K562 (cell line): ENCODE data around the gene NRXN3. TPM values are rescaled to one million over a fixed set of nuclear protein-coding genes. Genes with fewer than 3 reads are reported as not detected.

Experiments used
- ATAC-seq: fragments of 200-7000 bp; cut with Tn5 transposase; 3 replicates; pipeline ENCODE4 v1.9.1; 2020; ENCODE audit warnings: moderate library complexity
- BruUV-seq: library from RNA; stranded (reverse); fragments of 400-500 nt; replicated peaks from 2 replicates; lab custom pipeline; 2021; lab: Mats Ljungman, UMichigan
- CTCF ChIA-PET: fragments of 300-600 bp; formaldehyde crosslinking; extraction: SDS; loops from one replicate; lab custom pipeline; 2021; ENCODE audit warnings: low intra/inter-chr PET ratio; lab: Yijun Ruan, JAX
- POLR2A ChIA-PET: fragments of 300-600, 350-650 bp; sonication (Branson Sonifier 250); formaldehyde crosslinking; extraction: SDS; loops from one replicate; lab custom pipeline; 2021; ENCODE audit warnings: antibody characterized with exemption, inconsistent platforms; lab: Yijun Ruan, JAX
- DNase-seq, 4 experiments: peaks; one replicate each; pipeline versions ENCODE4 v3.0.0 to v3.0.0-alpha.2; 2011 to 2018; ENCODE audit warnings: low spot score in 3 of 4, mixed read lengths in 3 of 4; ENCODE audit errors: extremely low read depth in 1 of 4
- FAIRE-seq: peaks from 2 replicates; lab custom pipeline; 2011; peaks lifted over from hg19 to GRCh38; lab: Jason Lieb, UNC
- H2AFZ ChIP-seq: 2 replicates; pipeline ENCODE4 v1.6.0; 2011; ENCODE audit warnings: low read depth, low read length, control low read depth, inconsistent platforms
- H3K27ac ChIP-seq: fragments of 200-600 bp; 3 replicates; pipeline ENCODE4 v1.8.0; 2011; ENCODE audit warnings: low read depth, mild to moderate bottlenecking, control low read depth, inconsistent platforms, low read length, moderate library complexity, mixed read lengths; ENCODE audit errors: extremely low read depth
- H3K27me3 ChIP-seq, 2 experiments: fragments of 300-600 bp in 1 of 2; 2 replicates in 1 of 2; 3 replicates in 1 of 2; pipeline versions ENCODE4 v1.6.0 to v1.8.0; 2011; ENCODE audit warnings: inconsistent platforms in 2 of 2, low read length in 2 of 2, mild to moderate bottlenecking in 1 of 2, mixed read lengths in 1 of 2, moderate library complexity in 1 of 2; ENCODE audit not compliant: control insufficient read depth in 2 of 2, insufficient read depth in 2 of 2
- H3K36me3 ChIP-seq: fragments of 300-600 bp; 3 replicates; pipeline ENCODE4 v1.8.0; 2011; ENCODE audit warnings: mild to moderate bottlenecking, low read length, inconsistent platforms; ENCODE audit not compliant: control insufficient read depth, insufficient read depth
- H3K4me1 ChIP-seq, 2 experiments: fragments of 200-600 bp in 1 of 2; replicated peaks in 1 of 2; 2 replicates in 1 of 2; 3 replicates in 1 of 2; pipeline versions ENCODE4 v1.5.1 to v1.8.0; 2011; ENCODE audit warnings: inconsistent platforms in 2 of 2, low read length in 2 of 2, mild to moderate bottlenecking in 1 of 2, mixed read lengths in 1 of 2, moderate library complexity in 1 of 2; ENCODE audit not compliant: control insufficient read depth in 2 of 2, insufficient read depth in 2 of 2
- H3K4me2 ChIP-seq: 2 replicates; pipeline ENCODE4 v1.6.1; 2011; ENCODE audit warnings: low read length, control low read depth, inconsistent platforms, mixed read lengths; ENCODE audit not compliant: insufficient read depth
- H3K4me3 ChIP-seq: fragments of 200-600 bp; sonication (generic), shearing (Covaris generic); 2 replicates; pipeline ENCODE4 v1.5.1; 2016; ENCODE audit warnings: control low read depth, inconsistent platforms
- H3K79me2 ChIP-seq: fragments of 200-600 bp; 3 replicates; pipeline ENCODE4 v1.8.0; 2011; ENCODE audit warnings: low read length, inconsistent platforms; ENCODE audit not compliant: control insufficient read depth, insufficient read depth
- H3K9ac ChIP-seq, 2 experiments: 2 replicates each; pipeline versions ENCODE4 v1.6.0 to v1.6.1; 2011; ENCODE audit warnings: low read depth in 2 of 2, low read length in 2 of 2, control low read depth in 1 of 2, inconsistent platforms in 1 of 2, mild to moderate bottlenecking in 1 of 2, mixed read lengths in 1 of 2; ENCODE audit not compliant: insufficient read depth in 1 of 2
- H3K9me1 ChIP-seq: one replicate; pipeline ENCODE4 v1.6.0; 2011; ENCODE audit warnings: inconsistent platforms, mild to moderate bottlenecking, low read length, moderate library complexity; ENCODE audit not compliant: control insufficient read depth, insufficient read depth
- H3K9me3 ChIP-seq: replicated peaks from 2 replicates; pipeline ENCODE4 v1.5.1; 2011; ENCODE audit warnings: low read depth, low read length, inconsistent platforms; ENCODE audit not compliant: control insufficient read depth, insufficient read depth
- H4K20me1 ChIP-seq: replicated peaks from 2 replicates; pipeline ENCODE4 v1.6.1; 2011; ENCODE audit warnings: low read length, inconsistent platforms, mixed read lengths; ENCODE audit not compliant: control insufficient read depth, insufficient read depth
- CHAMP1 ChIP-seq: fragments of 450-650 bp; IDR thresholded peaks from 2 replicates; pipeline ENCODE4 v1.6.1; 2016; ENCODE audit warnings: mild to moderate bottlenecking
- FOS ChIP-seq: IDR thresholded peaks from 3 replicates; pipeline ENCODE4 v1.6.1; 2011; ENCODE audit not compliant: insufficient read length; ENCODE audit errors: extremely low read depth
- NFYB ChIP-seq: IDR thresholded peaks from 2 replicates; pipeline ENCODE4 v1.6.1; 2011; ENCODE audit warnings: mild to moderate bottlenecking, moderate library complexity; ENCODE audit not compliant: insufficient read length; ENCODE audit errors: extremely low read depth
- POLR2A ChIP-seq: fragments of 450-650 bp; conservative IDR thresholded peaks from 2 replicates; pipeline ENCODE4 v1.6.1; 2016
- SIX5 ChIP-seq, 2 experiments: IDR thresholded peaks; 2 replicates each; pipeline ENCODE4 v1.6.1; 2011; ENCODE audit warnings: low read length in 2 of 2, borderline replicate concordance in 1 of 2, low read depth in 1 of 2, mild to moderate bottlenecking in 1 of 2, moderate library complexity in 1 of 2; ENCODE audit not compliant: insufficient read depth in 1 of 2
- WHSC1 ChIP-seq: IDR thresholded peaks from one replicate; pipeline ENCODE4 v1.6.1; 2012; ENCODE audit warnings: low read length, control low read depth, inconsistent platforms
- WGBS: fragments of 100-300 bp; shearing (Covaris generic); methylation state at CpG from one replicate; pipeline ENCODE4 v1.1.6; 2016; ENCODE audit warnings: low coverage, mixed read lengths; ENCODE audit not compliant: insufficient coverage; ENCODE audit errors: missing lambda C conversion rate; 5-methylcytosine and 5-hydroxymethylcytosine counted together
- in situ Hi-C: fragments of 300-500 bp; cut with MboI; formaldehyde crosslinking; loops from 4 replicates; pipeline ENCODE4 v1.15.0; 2018; ENCODE audit warnings: inconsistent platforms, mixed read lengths
- intact Hi-C: fragments of 100-400 bp; cut with micrococcal nuclease; formaldehyde crosslinking; loops from 2 replicates; pipeline ENCODE4 v1.14.2; 2022
- polyA plus RNA-seq, 8 experiments: library from polyadenylated mRNA; depleted of rRNA in 4 of 8; stranded (reverse) in 5 of 8; unstranded in 3 of 8; fragments of >200 nt; fragmentation: Nextera tagmentation in 2 of 8; fragmentation: Illumina TruSeq in 1 of 8; extraction: Ambion mirVana in 2 of 8; extraction: Trizol in 1 of 8; gene quantifications; 2 replicates each; pipeline versions ENCODE4 v1.2.1 to v1.2.3, GENCODE V29; 2011 to 2014; ENCODE audit warnings: inconsistent platforms in 1 of 8, missing spikeins in 1 of 8
- total RNA-seq, 7 experiments: library from RNA; depleted of rRNA in 6 of 7; stranded (reverse); fragments of >200 nt in 6 of 7; fragmentation: Illumina TruSeq in 2 of 7; extraction: Trizol in 2 of 7; gene quantifications; 2 replicates each; pipeline versions ENCODE4 v1.2.1 to v1.2.3, GENCODE V29; 2011 to 2021; ENCODE audit warnings: low replicate concordance in 1 of 7
- TF ChIP-seq, protein P1 (sequence below), 2 experiments: fragments of 450-650 bp; formaldehyde crosslinking in 1 of 2; IDR thresholded peaks; 2 replicates each; pipeline versions ENCODE4 v1.4.0 to v1.6.1; 2014 to 2020; ENCODE audit warnings: mild to moderate bottlenecking in 2 of 2, borderline replicate concordance in 1 of 2, low read depth in 1 of 2

Gene NRXN3
- total and polyA plus RNA-seq, 9 of the 15 experiments (the other 6 are each of a cell fraction or from before 2014, with no cell fraction given) = 0.09 TPM; not detected in 8

DNA sequence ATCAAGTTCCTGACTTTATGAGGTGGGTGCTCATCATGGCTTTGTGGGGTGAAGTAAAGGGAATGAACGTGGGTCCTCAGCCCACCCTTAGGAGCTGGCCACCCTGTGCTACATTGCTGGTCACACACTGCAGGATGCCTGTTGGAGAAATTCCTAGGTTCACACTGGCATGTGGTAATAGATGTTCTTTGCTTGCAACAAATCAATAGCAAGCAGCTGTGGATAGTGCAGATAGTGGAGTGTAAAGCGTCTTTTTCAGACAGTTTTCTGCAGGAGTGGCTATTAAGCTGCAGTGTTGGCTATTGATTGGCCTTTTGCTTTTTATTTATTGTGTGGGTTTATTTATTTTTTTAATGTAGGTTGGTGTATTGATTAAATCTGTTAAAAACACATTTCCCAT lies 822.7 kb downstream of the NRXN3 start:
- Histone ChIP-seq H2AFZ (no peak overlapping the region), H4K20me1 (no peaks in the 10 kb centered on the region), H3K9me3 (no peaks in the 10 kb centered on the region), H3K36me3 (no peaks in the 10 kb centered on the region), H3K27ac (no peak overlapping the region), H3K4me2 (no peak overlapping the region), H3K9me1 (no peaks in the 10 kb centered on the region), H3K4me3 (no peak overlapping the region)
- BruUV-seq = no TSS peak
- ATAC-seq = no peak
- CTCF ChIA-PET = no interaction called here
- POLR2A ChIA-PET = no interaction called here
- no peak for TF ChIP-seq WHSC1
- no peak for TF ChIP-seq CHAMP1
- no peak for TF ChIP-seq SIX5 (IDR thresholded peaks at IDR 0.05; ENCODE audit: borderline replicate concordance in 1 of 2, insufficient read depth in 1 of 2, low read depth in 1 of 2, low read length in 2 of 2)
- TF ChIP-seq, protein P1, sequence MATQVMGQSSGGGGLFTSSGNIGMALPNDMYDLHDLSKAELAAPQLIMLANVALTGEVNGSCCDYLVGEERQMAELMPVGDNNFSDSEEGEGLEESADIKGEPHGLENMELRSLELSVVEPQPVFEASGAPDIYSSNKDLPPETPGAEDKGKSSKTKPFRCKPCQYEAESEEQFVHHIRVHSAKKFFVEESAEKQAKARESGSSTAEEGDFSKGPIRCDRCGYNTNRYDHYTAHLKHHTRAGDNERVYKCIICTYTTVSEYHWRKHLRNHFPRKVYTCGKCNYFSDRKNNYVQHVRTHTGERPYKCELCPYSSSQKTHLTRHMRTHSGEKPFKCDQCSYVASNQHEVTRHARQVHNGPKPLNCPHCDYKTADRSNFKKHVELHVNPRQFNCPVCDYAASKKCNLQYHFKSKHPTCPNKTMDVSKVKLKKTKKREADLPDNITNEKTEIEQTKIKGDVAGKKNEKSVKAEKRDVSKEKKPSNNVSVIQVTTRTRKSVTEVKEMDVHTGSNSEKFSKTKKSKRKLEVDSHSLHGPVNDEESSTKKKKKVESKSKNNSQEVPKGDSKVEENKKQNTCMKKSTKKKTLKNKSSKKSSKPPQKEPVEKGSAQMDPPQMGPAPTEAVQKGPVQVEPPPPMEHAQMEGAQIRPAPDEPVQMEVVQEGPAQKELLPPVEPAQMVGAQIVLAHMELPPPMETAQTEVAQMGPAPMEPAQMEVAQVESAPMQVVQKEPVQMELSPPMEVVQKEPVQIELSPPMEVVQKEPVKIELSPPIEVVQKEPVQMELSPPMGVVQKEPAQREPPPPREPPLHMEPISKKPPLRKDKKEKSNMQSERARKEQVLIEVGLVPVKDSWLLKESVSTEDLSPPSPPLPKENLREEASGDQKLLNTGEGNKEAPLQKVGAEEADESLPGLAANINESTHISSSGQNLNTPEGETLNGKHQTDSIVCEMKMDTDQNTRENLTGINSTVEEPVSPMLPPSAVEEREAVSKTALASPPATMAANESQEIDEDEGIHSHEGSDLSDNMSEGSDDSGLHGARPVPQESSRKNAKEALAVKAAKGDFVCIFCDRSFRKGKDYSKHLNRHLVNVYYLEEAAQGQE (IDR thresholded peaks at IDR 0.05; ENCODE audit: borderline replicate concordance) = no peak
- TF ChIP-seq, protein P1 (CRISPR knock-in tag; IDR thresholded peaks at IDR 0.05; ENCODE audit: low read depth) = no peak
- TF ChIP-seq POLR2A = no peak
- TF ChIP-seq NFYB = no peak
- TF ChIP-seq FOS = no peak
- TF ChIP-seq, all 486 proteins: peak for 0
- WGBS = 0% methylated on average over 2 of the region's 2 CpGs
- Histone ChIP-seq H3K79me2 (no peaks in the 10 kb centered on the region), H3K9ac (no peak overlapping the region), H3K27me3 (no peaks in the 10 kb centered on the region), H3K4me1 (no peaks in the 10 kb centered on the region)
- FAIRE-seq = no peak
- in situ Hi-C loops = no loop called here
- intact Hi-C loops = no loop called here
- no peak for DNase-seq
